M059J (cell line): ENCODE data around the gene SMARCE1. TPM values are rescaled to one million over a fixed set of nuclear protein-coding genes. Genes with fewer than 3 reads are reported as not detected.

Experiments
- DNase-seq: peaks from one replicate; pipeline ENCODE4 v3.0.0-alpha.2; 2012; ENCODE audit warnings: low read depth
- total RNA-seq: library from RNA; depleted of rRNA; stranded (reverse); fragments of >200 nt; shearing (Covaris generic); gene quantifications from 2 replicates; pipeline ENCODE4 v1.2.3, GENCODE V29; 2014; rRNA removed

SMARCE1 gene
- total RNA-seq, 1 experiment from 2014 or later = 95.0 TPM

DNA sequence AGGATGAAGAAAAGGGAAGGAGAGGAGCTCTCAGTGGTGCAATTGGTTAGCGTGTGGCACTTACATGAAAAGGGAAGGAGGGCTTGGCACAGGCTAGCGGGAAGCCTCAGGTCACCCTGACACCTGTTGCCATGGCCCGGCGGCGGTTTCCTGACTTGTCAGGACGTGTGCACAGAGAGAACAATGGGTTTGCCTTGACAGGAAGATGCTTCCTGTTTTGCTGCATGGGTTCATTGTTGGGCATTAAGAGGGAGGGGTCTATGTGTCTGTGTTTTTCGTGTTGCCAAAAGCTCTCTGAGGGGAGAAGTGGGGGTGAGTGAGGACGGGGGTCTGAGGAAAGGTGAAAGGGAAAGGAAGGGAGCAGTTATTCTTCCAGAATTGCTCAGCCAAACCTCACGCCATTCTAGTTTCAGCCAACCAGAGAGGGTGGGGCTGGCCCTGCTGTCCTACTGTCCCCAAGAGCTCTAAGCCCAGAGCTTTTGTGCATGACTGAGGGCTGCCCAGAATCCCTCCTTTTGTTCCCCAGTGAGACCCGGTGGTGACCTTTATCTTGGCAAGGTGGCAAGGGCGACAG, 65.2 kb downstream of the SMARCE1 start:
- DNase-seq = no peak

DNA sequence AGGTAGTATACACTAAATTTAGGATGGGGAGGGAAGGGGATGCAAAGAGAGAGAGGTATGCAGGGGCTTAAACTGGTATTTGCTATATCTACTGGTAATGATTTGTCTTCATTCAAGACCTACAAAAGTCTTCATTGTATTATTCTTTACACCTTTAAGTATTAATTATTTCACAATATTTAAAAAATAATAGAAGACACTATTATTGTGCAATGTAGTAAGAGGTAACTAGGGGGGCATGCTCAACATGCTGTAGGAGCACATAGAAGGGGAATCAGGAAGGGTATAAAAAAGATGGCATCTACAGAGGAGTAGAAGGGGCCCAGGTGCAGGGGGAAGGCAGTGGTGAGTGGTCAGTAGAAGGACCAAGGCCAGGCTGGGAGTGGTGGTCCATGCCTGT, 67.5 kb downstream of the SMARCE1 start:
- no peak for DNase-seq

GRCh38 chr17:40579471-40579870, 68.1 kb downstream of the SMARCE1 start:
- DNase-seq = no peak

- no peak for DNase-seq
Measured at GRCh38 chr17:40577611-40578065, 70.0 kb downstream of the SMARCE1 start.

GRCh38 chr17:40576113-40576740, 71.4 kb downstream of the SMARCE1 start:
- DNase-seq = no peak

Other genes with a start within 250 kb of the SMARCE1 start
- 190 and 252 TPM in 2 replicates for gene TOP2A, start 229.9 kb downstream of the SMARCE1 start, total RNA-seq
- gene IGFBP4, start 204.4 kb downstream of the SMARCE1 start, total RNA-seq = 6.5 and 10.1 TPM in 2 replicates
- gene TNS4, start 146.2 kb downstream of the SMARCE1 start, total RNA-seq = 0.10 TPM in 1 of 2 replicates, not detected in the other
- gene CCR7, start 82.3 kb downstream of the SMARCE1 start, total RNA-seq = not detected in 2 replicates
- gene KRT222, start 17.4 kb upstream of the SMARCE1 start, total RNA-seq = 0.07 TPM in 1 of 2 replicates, not detected in the other
- gene KRT24, start 55.9 kb upstream of the SMARCE1 start, total RNA-seq = not detected in 2 replicates
- not detected in 2 replicates for gene KRT25, start 107.5 kb upstream of the SMARCE1 start, total RNA-seq
- gene KRT26, start 124.4 kb upstream of the SMARCE1 start, total RNA-seq = not detected in 2 replicates
- gene KRT27, start 134.7 kb upstream of the SMARCE1 start, total RNA-seq = not detected in 2 replicates
- gene KRT28, start 152.1 kb upstream of the SMARCE1 start, total RNA-seq = not detected in 2 replicates
- gene KRT10, start 174.8 kb upstream of the SMARCE1 start, total RNA-seq = 42.0 and 66.9 TPM in 2 replicates
- not detected in 2 replicates for gene KRT12, start 219.4 kb upstream of the SMARCE1 start, total RNA-seq
- gene KRT20, start 237.4 kb upstream of the SMARCE1 start, total RNA-seq = 0.17 TPM in 1 of 2 replicates, not detected in the other